NCI-H1417 treated with DMSO at 0.1 percent for 48 hours (cell line): ENCODE data around the gene AGPAT4.

ENCODE experiments used
- DNase-seq: peaks from one replicate; lab custom pipeline; 2025; lab: John Stamatoyannopoulos, UW

The AGPAT4 gene

DNA sequence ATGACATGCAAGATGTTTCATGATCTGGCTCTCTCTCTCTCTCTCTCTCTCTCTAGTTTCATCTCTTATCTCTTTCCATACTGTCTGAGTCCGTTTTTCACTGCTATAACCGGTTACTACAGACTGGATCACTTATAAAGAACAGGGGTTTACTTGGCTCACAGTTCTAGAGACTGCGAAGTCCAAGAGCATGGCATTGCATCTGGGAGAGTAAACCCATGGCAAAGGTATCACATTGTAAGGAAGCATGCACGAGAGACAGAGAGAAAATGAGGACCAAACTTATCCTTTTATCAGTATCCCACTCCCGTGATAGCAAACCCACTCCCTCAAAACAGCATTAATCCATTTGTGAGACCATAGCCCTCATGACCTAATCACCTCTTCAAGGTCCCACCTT, 7.2 kb upstream of the AGPAT4 start:
- DNase-seq: no peak

DNA sequence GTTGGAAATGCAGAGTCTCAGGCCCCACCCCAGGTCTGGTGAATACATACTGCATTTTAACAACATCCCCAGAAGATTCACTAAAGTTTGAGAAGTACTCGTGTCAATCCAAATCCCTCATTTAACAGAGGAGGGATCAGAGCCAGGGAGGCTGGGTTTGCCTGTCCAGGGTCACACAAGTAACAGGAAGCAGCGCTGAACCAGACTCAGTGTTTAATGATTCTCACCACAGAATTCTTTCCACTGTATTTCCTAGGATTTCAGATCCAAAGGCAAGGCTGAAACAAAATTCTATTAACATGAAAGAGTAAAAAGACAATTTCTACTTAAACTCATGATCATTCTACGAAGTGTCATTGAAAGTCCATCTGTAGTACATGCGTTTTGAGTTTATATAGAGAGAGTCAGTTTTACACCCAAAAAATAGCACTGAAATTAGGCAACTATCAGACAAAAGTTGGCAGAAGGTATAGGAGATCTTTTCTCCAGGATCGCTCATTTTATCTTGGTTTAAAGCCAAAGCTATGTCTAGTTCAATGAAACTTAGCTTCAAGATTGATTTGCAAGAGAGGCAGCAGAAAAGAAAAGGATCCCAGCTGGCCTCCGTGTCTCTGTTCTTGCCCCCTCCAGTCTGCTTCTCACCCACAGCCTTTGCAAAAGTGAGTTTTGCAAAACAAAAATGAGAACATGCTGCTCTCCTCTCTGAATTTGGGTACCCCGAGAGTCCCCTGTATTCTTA, 6.0 kb upstream of the AGPAT4 start:
- no peak for DNase-seq

DNA sequence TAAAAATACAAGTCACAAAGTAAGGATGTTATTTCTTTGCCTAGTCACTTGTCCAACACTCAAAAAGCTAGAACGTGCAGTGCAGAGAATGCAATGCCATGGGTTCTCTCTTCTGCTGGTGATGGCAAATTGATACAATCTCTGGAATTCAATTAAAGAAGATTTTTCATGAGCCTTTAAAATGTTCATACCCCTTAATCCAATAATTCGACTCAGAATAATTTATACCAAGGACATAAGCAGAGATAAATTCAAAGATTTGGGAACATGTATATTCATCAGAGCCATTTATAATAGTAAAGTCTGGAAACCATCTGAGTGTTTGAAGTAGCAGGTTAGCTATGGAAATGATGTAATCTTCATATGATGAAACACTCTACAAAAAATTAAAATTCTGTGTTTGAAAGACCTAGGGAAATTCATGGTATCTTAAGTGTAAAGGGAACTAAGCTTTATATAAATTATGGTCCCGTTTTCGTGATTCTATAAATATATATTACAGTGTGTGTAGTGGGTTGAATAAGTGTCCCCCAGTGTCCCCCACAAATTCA, 2.8 kb upstream of the AGPAT4 start:
- DNase-seq: no peak

DNA sequence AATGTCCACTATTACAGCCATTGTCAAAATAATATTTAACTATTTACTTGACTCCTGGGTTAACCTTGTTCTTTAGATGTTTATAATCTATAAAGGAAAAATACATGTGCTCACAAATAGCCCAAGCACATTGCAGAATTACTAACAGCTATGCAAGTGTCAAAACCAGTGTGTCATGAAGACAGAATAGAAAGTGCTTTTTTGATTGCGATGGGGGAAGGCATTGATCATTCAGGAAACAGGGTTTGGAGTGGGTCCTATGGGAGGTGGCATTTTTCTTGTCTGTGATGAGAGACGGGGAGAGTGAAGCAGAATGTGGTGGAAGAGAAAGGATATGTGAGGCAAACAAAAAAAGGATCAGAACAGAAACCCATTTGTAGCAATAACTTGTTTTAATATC, 1.0 kb upstream of the AGPAT4 start:
- DNase-seq: no peak

DNA sequence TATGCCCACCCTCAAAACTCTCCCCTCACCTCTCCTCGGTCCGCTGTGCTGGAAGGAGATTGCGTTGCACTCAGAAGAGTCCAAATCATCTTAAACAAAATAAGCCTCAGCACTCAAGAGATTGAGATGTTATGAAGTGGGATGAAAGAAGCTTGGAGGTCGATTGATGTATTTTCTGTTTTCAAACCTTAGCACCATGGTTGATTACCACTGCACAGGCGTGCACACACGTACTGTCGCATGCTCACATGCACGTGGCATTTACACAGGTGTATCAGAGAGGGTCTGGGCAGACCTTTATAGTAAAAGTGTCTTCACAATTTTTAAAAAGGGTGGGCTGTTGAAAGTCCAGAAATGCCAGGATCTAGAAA, 612 bp upstream of the AGPAT4 start:
- DNase-seq: no peak

DNA sequence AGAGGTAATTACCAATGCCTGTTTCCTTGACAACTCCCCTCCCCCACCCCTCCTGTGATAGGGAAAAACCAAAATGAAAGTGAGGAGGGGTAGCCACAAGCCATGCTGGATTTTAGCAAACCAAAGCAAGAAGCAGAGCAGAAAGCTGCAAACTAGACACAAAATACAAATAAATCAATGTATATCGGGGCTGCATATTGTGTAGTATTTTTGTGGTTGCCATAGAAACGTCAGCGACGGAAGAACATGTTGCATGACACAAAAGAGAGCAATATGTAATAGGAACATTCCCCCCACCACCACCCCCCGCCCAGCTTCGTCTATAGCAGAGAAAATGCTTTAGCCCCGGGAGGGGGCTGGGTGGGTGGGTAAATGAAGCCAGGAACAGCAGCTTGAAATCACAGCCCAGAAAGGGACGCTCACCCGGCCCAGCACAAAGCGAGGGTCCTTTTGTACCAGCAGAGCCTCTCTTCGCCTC, 548 bp downstream of the AGPAT4 start:
- DNase-seq: peak; percentile 73

DNA sequence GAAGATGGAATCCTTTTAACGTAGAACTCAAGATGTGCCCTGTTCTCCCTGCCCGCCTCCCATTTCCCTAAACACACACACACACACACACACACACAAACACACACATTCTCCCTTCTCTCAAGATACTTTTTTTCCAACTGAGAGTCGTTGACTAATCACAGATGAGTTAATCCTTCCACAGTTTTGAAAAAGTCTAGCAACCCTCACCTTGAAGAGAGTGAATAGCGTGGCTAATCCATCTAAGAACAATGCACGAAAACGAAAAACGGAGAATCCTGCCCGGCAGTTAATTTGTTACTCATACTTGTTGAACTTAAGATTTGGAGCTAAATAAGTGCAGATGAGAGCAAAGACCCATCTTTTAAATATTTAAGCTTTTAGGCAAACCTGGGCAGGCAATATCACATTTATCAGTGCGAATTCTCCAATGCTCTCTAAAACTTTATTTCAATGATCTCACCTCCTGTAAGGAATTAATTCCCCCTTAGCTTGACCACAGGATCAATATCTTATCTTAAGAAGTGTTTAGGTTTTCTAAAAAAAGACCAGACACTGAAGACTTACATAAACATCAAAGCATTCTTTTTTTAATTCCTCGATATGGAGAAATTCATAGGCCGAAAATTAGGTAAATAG, 1.1 kb downstream of the AGPAT4 start:
- no peak for DNase-seq

DNA sequence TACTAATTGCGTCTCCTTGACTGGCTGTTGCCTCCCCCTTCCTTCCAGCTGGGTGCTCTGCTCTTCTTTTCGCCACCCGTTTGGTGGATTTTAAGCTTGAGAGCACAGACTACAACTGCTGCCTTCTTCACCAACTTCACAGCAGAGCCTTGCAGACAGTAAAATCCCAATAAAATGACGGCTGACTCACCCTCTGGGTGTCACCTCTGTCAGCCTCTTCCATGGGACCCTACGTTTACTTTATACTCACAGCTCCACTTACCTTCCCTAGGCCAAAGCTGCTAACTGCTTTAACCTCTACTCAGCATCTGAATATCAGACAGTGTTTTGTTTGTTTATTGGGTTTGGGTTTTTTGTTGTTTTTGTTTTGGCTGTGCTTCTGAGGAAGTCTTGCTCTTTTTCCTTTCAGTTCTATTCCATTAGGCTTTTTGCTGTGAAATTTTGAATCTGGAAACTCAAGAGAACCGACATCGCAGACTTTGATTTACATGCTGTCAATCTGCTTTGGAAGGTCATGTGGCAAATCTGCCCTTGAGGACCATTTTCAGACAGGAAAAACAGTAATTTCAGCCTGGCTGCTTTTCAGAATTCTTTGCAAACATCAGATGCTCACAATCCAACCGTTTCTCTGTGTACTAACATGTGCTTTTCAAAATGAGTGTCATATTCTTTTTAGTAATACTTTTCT, 2.4 kb downstream of the AGPAT4 start:
- no peak for DNase-seq

DNA sequence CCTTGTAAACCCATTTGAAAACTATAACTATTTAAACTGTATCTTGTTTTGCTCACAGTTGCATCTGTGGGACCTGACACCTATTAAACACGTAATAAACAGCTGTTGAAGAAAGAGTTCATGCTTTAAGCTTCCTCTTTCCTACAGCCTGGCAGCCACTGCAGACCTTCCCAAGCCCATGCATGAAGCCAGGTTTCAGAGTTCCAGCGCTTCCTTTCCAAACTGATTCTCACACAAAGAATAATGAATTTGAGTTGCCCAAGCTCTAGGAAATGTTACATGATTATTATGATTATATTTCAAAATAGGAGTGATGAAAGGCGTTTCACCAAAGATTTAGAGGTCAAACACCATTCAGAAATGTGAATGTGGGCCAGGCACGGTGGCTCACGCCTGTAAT, 3.7 kb downstream of the AGPAT4 start:
- DNase-seq: no peak

DNA sequence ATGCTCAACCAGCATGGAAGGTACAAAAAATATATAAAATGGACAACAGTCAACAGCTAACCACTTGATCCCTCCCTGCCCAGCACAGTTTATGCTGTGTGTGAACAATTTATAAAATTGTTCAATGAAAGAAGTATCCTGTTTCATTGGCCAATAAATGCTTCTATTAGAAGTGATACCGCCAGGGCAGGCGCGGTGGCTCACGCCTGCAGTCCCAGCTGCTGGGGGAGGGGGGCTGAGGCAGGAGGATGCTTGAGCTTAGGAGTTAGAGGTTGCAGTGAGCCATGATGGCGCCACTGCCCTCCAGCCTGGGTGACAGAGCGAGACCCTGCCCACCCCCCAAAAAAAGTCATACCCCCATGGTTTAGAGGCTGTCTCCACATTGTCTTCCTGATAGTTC, 4.6 kb downstream of the AGPAT4 start:
- no peak for DNase-seq

DNA sequence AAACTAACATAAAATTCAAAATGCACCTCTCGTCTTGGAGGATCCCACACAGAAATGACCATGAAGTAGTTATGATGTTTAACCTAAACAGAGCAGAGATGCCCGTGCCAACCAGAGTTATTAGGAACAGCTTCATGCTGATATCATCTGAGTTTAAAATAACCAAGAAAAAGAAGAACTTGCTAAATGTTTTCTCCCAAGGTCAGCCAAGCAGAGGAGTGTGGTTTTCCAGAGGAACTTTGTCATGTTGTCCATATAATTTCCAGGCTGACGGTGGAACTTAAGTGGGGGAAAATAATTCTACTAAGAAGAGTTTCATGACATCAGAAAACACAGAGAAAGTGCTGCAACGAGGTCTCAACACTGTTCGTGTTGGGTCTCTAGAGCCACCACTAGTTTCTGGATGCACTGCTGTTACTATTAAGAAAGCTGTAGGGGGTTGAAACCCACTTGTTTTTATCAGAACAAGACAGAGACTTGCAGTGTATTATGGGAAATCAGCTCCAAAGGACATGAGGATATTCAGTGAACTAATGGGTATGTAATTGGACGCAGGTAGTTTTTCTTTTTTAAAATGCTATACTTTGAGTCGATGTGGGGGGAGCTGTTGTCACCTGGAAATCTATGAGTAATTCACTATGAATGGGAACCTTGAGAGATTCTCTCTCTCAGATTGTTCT, 5.2 kb downstream of the AGPAT4 start:
- DNase-seq: no peak

DNA sequence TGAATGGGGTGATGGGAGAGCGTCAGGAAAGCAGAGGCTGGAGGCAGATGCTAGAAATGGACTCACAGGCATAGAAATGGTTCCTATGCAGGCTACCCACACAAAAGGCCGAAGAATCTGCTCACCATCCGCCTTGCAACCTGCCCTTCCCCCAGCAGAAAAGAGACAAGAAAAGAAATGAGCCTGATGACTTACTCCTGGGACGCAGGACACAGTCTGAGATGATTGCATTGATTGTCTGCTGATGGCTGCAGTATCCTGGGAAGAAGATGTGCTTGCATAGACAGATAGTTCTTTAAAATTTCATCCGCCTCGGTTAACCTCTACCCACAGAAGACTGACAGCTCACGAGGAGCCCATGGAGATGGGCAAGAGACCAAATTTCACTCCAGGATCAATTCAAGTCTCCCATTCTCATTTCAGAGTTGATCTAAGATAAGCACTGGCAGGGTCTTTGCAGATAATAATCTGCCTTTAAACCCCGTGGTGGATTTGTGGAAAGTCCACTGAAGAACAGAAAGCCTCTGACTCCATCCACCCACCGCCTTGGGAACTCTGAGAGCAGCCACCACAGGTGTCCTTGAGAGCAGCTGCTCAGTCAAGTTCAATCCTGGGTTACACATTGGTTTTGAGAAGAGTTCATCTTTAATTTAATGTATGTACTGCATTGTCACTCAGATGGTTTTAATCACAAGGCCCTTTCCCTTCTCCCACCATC, 7.2 kb downstream of the AGPAT4 start:
- DNase-seq: no peak

DNA sequence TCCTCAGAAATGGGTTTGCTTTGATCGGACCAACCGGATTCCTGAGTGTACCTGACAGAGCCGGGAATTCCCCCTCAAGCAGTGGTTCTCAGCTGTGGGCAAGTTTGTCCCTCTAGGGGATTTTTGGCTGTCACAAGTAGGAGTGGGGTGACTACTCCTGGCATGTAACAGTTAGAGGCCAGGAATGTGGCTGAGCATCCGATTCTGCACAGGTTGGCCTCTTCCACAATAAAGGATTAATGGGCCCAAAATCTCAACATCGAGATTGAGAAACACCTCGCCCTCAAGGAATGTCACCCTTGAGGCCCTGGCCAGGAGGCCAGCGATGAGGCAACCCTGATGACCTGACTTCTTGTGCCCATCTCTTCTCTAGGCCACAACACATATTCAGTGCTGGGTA, 7.9 kb downstream of the AGPAT4 start:
- no peak for DNase-seq

DNA sequence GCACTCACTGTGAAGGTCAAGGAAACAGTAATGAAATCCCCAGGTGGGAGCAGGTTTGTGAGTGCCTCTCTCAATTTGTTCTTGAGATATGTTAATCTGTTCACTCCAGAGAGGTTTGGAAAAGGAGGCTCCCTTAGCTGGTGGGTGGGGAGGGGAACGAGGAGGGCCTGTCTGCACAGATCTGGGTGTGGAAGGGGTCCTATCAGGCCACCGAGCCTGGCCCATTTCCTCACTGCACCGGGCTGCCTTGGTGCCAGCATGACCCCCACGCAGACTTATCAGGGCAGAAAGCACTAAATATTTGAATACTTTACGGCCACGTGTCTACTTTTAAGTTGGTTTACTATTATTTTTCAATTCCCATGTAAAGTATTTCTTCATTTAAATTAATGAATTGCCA, 8.3 kb downstream of the AGPAT4 start:
- DNase-seq: no peak

DNA sequence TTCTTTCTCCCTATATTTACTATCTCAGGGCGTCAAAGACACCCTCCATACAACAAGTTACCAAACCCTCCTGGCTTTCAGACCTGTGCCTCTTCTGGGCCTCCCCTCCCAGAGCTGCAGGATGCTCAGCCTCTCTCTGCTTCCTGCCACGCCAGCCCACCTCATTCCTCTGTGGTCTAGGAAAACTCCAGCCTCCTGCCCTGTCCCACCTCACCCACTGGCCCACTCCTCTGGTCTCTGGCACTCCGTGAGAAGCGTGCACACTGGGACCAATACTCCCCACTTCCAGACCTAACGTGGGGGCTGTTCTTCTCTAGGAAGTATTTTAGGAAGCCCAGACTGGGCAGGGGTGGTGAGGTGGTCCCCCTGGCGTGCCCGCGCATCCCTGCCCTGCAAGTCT, 9.7 kb downstream of the AGPAT4 start:
- DNase-seq: no peak

DNA sequence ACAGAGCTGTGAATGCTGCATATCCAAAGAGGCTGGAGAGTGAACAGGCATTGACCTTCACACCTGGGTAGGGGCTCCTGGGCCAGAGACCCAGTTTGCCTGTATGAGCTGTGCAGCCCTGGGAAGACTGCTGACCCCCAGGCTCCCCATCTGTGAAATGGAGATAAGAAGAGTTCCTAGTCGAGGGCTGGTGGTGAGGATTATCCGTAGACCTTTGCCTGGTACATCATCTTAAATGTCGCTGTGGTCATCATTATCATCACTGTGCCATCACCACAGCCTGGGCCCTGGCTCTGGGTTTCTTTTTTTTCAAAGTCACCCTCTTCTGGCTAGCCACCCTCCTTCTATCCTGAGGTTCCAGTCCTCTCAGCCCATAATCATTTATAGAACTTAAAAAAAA, 12.0 kb downstream of the AGPAT4 start:
- no peak for DNase-seq

DNA sequence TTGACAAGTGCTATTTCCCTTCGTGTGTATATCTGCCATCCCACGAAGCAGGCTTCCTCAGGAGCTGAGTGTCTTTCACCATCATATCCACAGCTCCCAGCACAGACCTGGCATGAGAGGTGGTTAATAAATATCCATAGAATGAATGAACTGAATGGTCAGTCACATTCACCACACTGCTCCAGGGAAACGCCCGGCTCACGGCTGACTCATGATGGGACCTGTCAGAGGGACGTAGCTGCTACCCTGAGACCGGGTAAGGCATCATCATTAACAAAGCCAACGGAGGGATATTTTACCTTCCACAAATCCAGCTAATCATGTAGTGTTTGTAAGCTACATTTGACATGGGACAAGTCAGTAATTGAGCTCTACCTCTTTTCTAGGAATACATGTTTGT, 12.5 kb downstream of the AGPAT4 start:
- no peak for DNase-seq

DNA sequence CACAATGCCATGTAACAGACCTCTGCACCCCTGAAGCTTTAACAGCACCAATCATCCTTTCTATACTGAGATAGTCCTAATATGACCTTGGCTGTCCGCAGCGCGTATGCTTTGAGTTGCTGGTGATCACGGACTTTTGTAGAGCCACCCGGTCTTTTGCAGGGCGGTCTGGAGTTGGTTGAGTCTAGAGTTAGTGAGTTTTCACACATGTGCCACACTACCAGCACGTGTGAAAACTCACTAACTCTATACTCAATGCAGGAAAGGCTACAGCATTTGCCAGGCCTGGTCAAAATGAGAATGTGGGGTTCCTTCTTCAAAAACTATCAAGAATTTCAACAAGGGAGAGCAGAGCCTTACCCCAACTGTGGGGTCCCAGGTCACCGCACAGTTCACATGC, 14.6 kb downstream of the AGPAT4 start:
- DNase-seq: no peak

DNA sequence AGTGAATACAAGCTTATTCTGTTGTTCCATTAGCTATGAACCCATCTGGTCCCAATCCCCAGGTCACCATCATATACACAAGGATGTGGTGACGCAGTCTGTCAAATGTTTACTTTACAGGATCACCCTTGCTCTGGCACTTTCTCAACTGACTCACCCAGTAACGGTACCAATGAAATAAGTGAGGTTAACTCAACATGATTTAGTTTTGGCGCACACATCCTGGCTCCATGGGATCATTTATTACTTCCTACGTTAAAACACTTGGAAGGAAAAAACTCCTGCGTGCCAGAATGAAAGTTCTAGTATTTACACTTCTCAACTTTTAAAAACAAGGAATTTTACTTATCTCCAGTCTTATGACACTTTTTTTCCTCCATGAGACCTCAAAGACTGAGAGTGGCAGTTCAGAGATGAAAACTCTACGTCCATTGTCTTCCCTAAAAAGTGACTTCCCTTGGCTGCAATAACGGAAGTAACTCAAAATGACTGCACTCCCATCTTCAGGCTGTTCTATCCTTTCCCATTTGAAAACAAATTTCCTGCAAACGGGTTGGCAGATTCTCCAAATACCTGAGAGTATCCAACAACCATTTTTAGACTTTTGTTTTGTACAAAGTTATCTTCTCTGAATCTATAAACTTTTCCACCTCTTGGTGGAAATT, 15.9 kb downstream of the AGPAT4 start:
- DNase-seq: no peak

DNA sequence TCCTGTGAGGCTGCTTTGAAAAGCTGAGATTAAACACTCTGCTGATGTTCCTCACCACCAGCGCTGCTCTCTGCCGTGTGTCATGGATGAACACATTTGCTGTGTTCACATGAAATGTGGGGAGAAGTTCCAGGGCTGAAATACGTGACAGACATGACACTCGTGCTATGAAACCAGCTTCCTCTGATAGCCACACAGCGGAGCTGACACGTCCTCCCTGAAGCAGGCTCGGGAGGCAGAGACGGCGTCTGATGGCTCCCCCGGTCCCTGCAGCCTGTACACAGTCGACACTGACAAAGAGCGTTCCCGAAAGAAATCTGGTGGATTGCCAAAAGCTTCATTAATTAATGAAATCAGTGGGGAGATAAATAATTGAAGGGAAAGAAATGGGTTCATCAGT, 17.5 kb downstream of the AGPAT4 start:
- DNase-seq: no peak

DNA sequence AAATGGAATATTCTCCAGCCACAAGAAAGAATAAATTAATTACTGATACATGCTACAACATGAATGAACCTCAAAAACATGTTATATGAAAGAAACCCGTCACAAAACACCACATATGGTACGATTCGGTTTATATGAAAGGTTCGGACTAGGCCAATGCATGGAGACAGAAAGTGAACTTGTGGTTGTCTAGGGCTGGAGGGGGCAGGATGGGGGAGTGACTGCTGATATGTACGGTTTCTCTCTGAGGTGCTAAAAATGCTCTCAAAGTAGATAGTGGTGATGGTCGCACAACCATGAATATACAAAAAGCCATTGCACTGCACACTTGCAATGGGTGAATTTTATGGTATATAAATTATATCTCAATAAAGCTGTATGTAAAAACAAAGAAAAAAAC, 18.3 kb downstream of the AGPAT4 start:
- DNase-seq: no peak
